GM19328 (cell line): ENCODE measurements around the gene ATP5F1A.
"Not testable (repeated sequence)": the region's sequence is repeated elsewhere in the genome, so short reads cannot be mapped to it uniquely, and the experiment has no call there.

Experiments used
- ATAC-seq: cut with Tn5 transposase; IDR thresholded peaks from one replicate; pipeline ENCODE4 v1.9.1; 2021; ENCODE audit warnings: mild to moderate bottlenecking, moderate library complexity; ENCODE audit not compliant: unreplicated experiment

ATP5F1A gene

DNA sequence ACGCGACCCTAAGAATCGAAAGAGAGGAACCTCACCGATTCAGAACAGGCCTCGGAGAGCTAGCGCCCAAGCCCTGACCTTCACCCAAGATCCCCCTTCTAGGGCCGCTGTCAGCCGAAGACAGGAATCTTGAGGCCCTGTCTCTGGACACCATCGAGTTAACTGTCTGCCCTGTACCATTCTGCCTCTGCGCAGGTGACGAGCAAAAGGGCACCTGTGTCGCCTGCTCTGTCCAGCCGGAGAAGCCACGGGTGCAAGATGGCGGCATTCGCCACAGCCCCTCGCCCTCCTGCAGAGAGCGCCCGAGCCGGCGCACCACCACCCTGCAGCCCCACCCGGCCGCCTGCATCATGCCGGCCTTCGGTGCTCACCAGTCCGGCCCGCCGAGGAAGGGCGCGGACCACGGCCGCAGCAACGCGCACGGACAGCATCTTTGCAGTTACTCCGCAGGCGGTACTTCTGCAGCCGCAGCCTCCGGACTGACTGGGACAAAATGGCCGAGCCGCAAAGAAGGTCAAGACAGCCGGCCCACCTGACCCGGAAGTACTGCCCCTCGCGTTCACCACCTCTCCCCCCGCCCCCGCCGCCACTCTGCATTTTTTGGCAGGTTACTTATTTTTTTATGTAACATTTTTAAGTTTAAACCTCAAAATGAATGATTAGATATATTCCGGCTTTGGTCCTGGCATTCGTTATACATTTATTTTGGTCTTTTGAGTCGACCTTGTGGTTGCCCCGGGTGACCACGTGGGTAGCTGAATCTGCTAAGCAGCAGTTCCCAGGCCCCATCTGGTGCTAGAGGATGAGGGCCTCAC, at the start of gene ATP5F1A:
Gene ATP5F1A, minus strand, starts transcription at position 496 of the 815 bp plus-strand sequence. Its CDS starts 65 bp downstream, at position 431.
- ATAC-seq, result peak; percentile 77

- ATAC-seq, result no peak
Observed at GRCh38 chr18:46141199-46141598, 43.1 kb upstream of the ATP5F1A start.

DNA sequence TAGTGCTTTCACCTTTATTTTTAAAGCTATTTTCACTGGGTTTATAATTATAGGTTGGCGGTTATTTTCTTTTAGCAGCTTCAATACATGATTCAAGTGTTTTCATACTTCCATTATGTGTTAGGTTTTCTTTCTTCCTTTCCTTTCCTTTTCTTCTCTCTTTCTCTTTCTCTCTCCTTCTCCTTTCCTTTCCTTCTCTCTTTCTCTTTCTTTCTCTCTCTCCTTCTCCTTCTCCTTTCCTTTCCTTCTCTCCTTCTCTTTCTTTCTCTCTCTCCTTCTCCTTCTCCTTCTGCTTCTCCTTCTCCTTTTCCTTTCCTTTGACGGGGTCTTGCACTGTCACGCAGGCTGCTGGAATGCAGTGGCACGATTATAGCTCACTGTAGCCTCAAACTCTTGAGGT, 42.1 kb upstream of the ATP5F1A start:
- no peak for ATAC-seq

DNA sequence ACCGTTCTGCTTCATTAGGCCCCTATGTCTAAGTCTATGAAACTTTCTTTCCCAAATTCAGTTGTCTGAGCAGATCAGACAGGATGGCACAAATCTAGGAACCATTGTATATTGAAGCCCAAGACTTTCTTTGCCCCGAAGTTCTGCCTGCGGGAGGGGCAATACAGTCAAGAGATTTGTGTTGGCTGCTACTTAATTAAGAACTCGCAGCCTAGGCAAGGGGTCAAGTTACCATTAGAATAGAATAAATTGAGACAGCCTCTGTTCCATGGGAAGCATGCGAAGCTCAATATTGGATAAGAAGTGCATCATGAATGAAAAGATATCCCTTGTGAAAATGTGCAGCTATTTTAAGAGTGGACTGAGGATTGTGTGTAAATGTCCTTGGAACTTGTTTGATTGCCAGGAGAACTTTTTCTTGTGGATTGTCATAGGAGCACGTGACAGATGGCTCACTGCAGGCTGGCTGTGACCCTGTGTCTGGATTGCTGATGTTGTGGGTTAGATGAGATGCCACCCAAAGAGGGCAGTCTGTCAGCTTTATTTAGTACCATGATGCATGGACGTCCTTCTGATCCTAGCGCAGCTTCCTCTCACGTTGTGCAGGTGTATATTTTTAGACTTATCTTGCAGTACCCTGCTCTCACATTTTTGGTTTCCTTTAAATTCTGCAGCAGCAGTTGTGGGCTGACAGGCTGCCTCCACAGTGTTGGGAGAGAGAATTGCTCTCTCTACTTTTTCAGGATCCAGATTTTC, 37.0 kb upstream of the ATP5F1A start:
- no peak for ATAC-seq

GRCh38 chr18:46133534-46133933, 35.4 kb upstream of the ATP5F1A start:
- no peak for ATAC-seq

DNA sequence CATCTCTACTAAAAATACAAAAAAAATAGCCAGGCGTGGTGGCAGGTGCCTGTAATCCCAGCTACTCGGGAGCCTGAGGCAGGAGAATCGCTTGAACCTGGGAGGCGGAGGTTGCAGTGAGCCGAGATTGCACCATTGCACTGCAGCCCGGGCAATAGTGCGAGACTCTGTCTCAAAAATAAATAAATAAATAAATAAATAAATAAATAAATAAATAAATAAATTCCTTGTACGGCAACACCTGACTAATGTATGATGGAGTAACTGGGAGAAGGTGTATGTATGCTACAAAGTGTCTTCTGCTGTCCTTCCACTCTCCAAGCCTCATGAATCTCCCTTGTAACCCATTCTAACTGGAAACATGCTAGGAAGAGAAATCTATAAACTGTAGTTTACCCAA, 32.5 kb upstream of the ATP5F1A start:
- ATAC-seq, result not testable (repeated sequence)

DNA sequence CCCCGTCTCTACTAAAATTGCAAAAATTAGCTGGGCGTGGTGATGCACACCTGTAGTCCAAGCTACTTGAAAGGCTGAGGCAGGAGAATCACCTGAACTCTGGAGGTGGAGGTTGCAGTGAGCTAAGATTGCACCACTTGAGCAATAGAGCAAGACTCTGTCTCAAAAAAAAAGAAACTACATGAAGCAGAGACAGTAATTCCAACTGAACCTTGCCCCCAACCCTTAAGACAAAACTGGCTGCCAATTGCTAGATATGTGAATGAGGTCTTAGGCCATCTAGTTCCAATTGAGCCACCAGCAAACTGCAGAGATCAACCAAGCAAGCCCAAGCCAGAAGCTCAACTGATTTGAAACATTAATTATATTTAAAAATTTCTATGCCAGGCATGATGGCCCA, 32.0 kb upstream of the ATP5F1A start:
- ATAC-seq, result no peak

GRCh38 chr18:46126625-46127024, 28.5 kb upstream of the ATP5F1A start:
- not testable (repeated sequence) for ATAC-seq

DNA sequence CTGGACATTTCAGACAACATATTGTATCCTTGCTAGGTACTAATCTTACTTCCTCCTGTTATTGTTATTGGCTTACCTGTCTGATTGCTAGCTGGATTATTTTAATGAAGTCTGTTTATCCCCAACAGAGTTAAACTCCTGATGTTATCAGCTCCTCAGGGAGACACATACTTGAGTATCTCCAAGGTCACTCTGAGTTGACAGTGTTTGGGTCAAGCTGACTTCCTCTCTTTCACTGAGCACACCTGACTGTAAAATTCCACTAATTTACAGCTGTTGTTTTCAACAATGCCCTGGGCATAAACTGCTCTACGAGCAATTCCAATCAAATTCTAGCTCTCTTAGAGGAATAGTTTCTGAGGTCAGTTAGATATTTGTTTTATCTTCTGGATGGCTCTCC, 15.7 kb upstream of the ATP5F1A start:
- ATAC-seq, result no peak

GRCh38 chr18:46110406-46110805, 12.3 kb upstream of the ATP5F1A start:
- ATAC-seq, result no peak

DNA sequence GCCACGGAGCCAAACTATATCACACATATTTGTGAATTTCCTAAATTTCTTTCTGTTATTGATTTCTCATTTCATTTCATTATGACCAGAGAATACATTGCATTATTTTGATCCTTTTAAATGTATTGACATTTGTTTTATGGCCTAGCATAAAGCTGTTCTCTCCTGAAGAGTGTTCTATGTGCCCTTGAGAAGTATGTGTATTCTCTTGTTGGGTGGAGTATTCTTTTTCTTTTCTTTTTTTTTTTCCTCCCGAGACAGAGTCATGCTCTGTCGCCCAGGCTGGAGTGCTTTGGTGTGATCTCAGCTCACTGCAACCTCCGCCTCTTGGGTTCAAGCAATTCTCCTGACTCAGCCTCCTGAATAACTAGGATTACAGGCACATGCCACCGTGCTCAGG, 11.3 kb upstream of the ATP5F1A start:
- no peak for ATAC-seq

GRCh38 chr18:46104128-46104911, 6.2 kb upstream of the ATP5F1A start, which contains the start of gene HAUS1:
TSS of gene HAUS1 (plus strand) at chr18:46104385. CDS start at chr18:46104412, 27 bp downstream.
- ATAC-seq, result peak; percentile 93

GRCh38 chr18:46099463-46099862, 1.4 kb upstream of the ATP5F1A start:
- ATAC-seq, result no peak

DNA sequence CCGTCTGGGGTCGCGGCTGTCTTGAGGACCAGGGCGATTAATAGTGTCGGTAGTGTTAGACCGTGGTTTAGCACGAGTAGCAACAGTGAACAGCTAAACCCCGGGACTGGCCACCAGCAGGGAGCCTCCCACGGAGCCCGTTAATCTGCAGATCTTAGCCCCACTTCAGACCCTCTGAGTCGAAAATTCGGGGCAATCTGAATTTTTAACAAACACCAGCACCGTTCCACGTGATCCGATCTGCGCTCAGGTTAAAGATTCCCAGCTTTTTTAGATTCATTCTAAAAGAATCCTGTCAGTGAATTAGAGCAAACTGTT, 479 bp upstream of the ATP5F1A start:
- ATAC-seq, result no peak

DNA sequence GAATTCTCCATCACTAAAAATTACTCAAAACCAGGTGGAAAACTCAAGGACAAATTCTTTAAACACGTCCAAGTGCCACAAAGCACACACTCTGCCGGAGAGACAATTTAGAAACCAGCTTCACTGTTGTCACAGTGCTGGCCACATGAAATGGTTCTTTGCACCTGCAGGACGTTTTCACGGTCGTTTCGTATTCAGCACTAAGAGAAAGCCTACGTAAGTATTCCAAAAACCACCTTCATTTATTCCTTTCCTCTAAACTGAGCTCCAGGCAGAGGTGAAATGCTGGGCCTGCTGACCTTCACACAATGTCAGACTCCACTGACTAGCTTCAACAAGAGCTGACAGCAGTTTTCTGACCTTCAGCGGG, 680 bp downstream of the ATP5F1A start:
- ATAC-seq, result no peak

DNA sequence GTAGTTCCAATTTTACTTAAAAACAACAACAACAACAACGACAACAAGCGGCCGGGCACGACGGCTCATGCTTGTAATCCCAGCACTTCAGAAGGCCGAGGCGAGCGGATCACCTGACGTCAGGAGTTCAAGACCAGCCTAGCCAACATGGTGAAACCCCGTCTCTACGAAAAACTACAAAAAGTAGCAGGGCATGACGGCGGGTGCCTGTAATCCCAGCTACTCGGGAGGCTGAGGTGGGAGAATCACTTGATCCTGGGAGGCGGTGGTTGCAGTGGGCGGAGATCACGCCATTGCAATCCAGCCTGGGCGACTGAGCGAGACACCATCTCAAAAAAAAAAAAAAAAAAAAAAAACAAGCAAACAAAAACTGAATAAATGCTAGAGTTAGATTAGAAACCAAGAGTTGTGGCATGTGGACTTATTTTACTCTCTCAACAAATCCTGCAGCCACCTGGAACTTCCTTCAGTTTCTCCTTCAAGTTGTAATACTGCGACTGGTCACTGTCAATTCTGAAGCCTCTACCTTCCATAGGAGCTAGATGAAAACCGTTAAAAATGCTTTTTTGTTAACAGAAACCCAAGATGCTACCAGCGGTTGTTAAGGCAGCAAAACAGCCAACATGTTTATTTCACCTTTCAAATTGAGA, 1.3 kb downstream of the ATP5F1A start:
- ATAC-seq, result no peak

GRCh38 chr18:46095532-46095931, 2.6 kb downstream of the ATP5F1A start:
- ATAC-seq, result no peak

GRCh38 chr18:46088501-46088900, 9.6 kb downstream of the ATP5F1A start:
- not testable (repeated sequence) for ATAC-seq

DNA sequence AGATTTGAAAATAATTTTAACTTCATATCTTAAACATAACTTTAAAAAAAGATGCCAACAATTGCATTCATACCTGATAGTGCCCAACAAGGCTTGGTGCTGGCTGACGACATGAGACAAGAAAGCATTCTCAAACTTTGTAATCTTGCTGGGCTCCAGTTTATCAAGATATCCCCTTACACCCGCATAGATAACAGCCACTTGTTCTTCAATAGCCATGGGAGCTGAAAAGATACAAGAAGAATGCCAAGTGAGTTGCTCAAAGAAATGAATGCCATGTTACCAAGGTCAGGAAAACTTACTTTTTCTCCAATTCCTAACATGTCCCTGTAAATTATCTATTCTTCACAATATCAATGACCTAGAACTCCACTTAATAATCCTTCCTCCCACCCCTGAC, 13.7 kb downstream of the ATP5F1A start:
- ATAC-seq, result no peak

DNA sequence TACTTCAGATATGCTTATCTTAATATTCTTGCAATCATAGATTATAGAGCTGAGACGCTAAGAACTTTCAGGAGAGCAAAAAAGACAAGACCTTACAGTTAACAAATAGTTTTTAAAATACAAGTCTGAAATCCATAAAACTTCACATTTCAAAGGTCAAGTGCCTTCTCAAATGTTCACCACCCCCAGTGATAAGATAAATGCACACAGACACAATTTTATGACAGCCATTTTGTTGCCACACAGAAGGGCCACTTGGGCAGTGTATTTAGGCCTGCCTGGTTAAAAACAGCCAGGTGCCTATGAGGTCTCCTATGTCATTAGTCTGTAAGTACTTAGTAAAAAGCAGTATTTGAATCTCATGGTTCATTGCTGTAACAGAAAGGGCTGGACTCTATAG, 17.9 kb downstream of the ATP5F1A start:
- ATAC-seq, result no peak

DNA sequence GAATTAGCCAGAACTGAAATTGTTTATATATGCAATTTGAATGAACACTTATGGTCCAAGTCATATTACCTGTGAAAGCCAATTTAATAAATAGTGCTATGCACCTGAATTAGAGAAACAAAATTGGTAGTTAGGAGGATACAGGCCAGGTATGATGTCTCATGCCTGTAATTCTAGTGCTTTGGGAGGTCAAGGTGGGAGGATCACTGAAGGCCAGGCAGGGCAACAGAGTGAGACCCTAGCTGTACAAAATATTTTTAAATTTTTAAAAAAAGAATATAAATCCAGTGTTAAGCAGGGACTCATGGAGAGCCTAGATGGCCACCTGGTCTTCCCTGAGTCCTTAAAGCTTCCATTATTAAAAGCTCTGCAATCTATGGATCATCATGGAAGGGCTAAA, 18.8 kb downstream of the ATP5F1A start:
- no peak for ATAC-seq
